Endothelial cell of coronary artery (primary cell): Measurements from ENCODE around the gene VMAC. TPM values are rescaled to one million over a fixed set of nuclear protein-coding genes. Genes with fewer than 3 reads are reported as not detected.

Experiments
- total RNA-seq: library from RNA; depleted of rRNA; stranded (reverse); fragments of >200 nt; gene quantifications from 2 replicates; pipeline ENCODE4 v1.2.3, GENCODE V29; 2014

VMAC gene, protein sequence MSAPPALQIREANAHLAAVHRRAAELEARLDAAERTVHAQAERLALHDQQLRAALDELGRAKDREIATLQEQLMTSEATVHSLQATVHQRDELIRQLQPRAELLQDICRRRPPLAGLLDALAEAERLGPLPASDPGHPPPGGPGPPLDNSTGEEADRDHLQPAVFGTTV
- total RNA-seq: 3.2 and 4.8 TPM in 2 replicates

DNA sequence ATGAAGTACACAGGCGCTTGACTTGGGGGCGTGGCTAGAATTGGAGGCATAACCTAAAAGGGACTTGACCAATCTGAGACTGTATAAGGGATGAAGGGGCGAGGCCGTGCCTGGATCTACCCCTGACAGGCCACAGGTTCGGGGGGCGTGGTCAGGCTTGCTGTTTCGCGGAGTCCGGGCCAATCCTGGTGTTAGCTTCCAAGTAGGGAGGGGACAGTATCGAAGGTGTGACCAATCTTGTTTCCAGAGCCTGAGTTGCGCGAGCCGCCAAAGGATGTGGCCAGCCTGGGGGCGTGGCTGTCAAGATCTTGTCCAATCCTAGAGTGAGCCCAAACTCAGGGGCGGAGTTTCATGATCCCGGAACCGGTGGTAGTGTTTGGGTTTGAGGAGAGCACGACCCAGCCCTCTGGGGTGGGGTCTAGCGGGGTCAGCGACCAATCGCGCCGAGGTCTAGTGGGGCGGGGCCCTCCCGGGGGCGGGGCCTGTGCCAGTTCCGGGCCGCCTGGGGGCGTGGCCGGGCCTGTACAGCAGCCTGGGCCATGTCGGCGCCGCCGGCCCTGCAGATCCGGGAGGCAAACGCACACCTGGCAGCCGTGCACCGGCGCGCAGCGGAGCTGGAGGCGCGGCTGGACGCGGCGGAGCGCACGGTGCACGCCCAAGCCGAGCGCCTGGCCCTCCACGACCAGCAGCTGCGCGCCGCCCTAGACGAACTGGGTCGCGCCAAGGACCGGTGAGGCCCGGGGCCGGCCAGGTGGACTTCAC, at the start of gene VMAC:
TSS of gene VMAC (plus strand) at position 521 of the 762 bp plus-strand sequence. CDS start at position 540, 19 bp downstream.

DNA sequence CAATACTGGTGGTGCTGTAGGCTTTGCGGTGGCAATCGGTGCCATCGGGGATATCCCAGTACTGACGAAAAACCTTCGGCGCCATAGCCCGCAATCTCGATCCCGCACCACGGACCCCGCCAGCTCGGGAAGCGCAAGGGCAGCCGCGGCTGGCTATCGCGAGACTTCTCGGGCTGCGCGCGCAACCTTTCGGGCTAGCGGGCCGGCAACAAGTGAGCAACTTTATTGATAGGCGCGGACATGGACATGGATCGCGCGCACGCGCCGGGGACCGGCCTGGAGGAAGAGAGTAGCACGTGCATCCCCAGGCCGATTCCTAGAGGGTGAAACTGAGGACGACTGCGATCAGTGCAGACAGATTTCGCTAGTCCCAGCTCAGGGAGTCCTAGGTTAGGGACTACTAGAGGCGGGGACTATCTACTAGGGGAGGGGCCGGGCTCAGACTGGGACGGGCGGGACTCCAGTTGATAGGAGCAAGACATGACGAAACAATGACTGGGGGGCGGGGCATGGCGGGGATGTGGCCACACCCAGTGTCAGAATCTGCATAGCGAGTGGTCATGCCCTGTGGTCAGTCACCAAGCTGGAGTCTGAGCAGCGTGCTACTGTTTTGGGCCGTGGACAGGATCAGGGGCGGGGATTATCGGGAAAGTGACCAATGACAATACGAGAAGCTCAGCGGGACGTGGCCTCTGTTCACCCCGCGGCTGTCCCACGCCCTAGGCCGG, 884 bp upstream of the VMAC start, which contains the start of gene NDUFA11:
TSS of gene NDUFA11 (minus strand) at position 167 of the 728 bp plus-strand sequence. CDS start at position 85, 82 bp downstream.

DNA sequence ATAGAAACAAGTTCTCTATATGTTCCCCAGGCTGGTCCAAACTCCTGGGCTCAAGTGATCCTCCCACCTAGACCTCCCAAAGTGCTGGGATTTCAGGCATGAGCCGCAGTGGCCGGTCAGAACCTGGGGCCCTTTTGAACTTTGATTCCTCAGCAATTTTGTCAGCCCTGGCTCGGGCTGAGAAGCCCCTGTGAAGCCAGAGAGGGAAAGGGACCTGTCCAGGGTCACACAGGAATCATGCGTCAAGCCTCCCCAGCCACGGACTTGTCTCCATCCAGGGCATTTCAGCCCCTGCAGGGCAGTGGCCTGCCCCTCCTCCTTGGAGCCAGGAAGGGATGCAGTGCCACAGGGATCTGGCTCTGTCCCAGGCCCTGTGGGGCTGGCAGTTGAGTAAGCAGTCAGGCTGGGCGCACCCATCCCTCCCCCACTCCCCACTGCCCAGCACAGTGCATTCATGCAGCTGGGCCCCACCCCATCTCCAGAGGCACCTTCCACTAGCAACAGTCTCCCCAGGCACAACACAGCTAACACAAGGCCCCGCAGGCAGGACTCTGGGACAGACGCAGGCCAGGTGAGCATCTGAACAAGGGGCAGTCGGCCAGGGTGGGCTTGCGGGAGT, 9.2 kb downstream of the VMAC start, which contains the start of gene CAPS:
TSS of gene CAPS (plus strand) at position 516 of the 619 bp plus-strand sequence. CDS start 153 bp downstream, outside the sequence.

Other genes with a start within 250 kb of the VMAC start
- 63.3 and 70.9 TPM in 2 replicates for gene MICOS13, start 224.4 kb upstream of the VMAC start, total RNA-seq
- 5.3 and 8.4 TPM in 2 replicates for gene HSD11B1L, start 223.8 kb upstream of the VMAC start, total RNA-seq
- 815 and 826 TPM in 2 replicates for gene RPL36, start 214.6 kb upstream of the VMAC start, total RNA-seq
- 69.6 and 119 TPM in 2 replicates for gene LONP1, start 184.7 kb upstream of the VMAC start, total RNA-seq
- not detected in 2 replicates for gene CATSPERD, start 184.2 kb upstream of the VMAC start, total RNA-seq
- 0.19 and 0.27 TPM in 2 replicates for gene PRR22, start 120.1 kb upstream of the VMAC start, total RNA-seq
- gene DUS3L, start 113.7 kb upstream of the VMAC start, total RNA-seq: 25.2 and 33.4 TPM in 2 replicates
- 0.09 TPM in 1 of 2 replicates, not detected in the other for gene NRTN, start 99.8 kb upstream of the VMAC start, total RNA-seq
- gene FUT6, start 65.2 kb upstream of the VMAC start, total RNA-seq: not detected in 2 replicates
- not detected in 2 replicates for gene FUT3, start 53.4 kb upstream of the VMAC start, total RNA-seq
- not detected in 2 replicates for gene FUT5, start 34.3 kb upstream of the VMAC start, total RNA-seq
- gene NDUFA11, start 1.1 kb upstream of the VMAC start, total RNA-seq: 235 and 266 TPM in 2 replicates
- gene CAPS, start 9.4 kb downstream of the VMAC start, total RNA-seq: 1.3 and 3.5 TPM in 2 replicates
- 34.7 and 38.7 TPM in 2 replicates for gene RANBP3, start 73.3 kb downstream of the VMAC start, total RNA-seq
- gene RFX2, start 205.6 kb downstream of the VMAC start, total RNA-seq: 3.8 and 6.8 TPM in 2 replicates
- gene ACSBG2, start 230.8 kb downstream of the VMAC start, total RNA-seq: not detected in 2 replicates